Neural cell (in vitro differentiated cells): ENCODE results near the gene PALMD. TPM values are rescaled to one million over a fixed set of nuclear protein-coding genes. Genes with fewer than 3 reads are reported as not detected.

Experiments
- H2AFZ ChIP-seq: fragments of 200-600, 300-800 bp; sonication (generic), shearing (Covaris generic); 2 replicates; pipeline ENCODE4 v1.6.0; 2014; ENCODE audit warnings: low read depth, mild to moderate bottlenecking, antibody characterized with exemption, low read length, moderate library complexity
- H3F3A ChIP-seq: fragments of 200-600 bp; shearing (Covaris generic); 2 replicates; pipeline ENCODE4 v1.6.1; 2016; ENCODE audit warnings: mild to moderate bottlenecking, moderate library complexity, mixed read lengths, antibody characterized with exemption, low read length; ENCODE audit not compliant: insufficient read depth, poor library complexity, severe bottlenecking
- H3K27ac ChIP-seq: fragments of 200-600, 300-800 bp; sonication (generic), shearing (Covaris generic); 2 replicates; pipeline ENCODE4 v1.5.1; 2014; ENCODE audit warnings: mild to moderate bottlenecking, low read length, moderate library complexity
- H3K27me3 ChIP-seq: fragments of 300-800, 200-600 bp; sonication (generic), shearing (Covaris generic); 2 replicates; pipeline ENCODE4 v1.6.0; 2014; ENCODE audit warnings: mild to moderate bottlenecking, low read depth, low read length, moderate library complexity; ENCODE audit not compliant: insufficient read depth
- H3K36me3 ChIP-seq: fragments of 300-800, 200-600 bp; sonication (generic), shearing (Covaris generic); 2 replicates; pipeline ENCODE4 v1.5.1; 2014; ENCODE audit warnings: mild to moderate bottlenecking, antibody characterized with exemption, low read length, moderate library complexity; ENCODE audit not compliant: insufficient read depth
- H3K4me2 ChIP-seq: fragments of 300-800, 200-600 bp; sonication (generic), shearing (Covaris generic); 2 replicates; pipeline ENCODE4 v1.6.0; 2014; ENCODE audit warnings: mild to moderate bottlenecking, low read length
- H3K4me3 ChIP-seq: fragments of 300-800, 200-600 bp; sonication (generic), shearing (Covaris generic); 2 replicates; pipeline ENCODE4 v1.5.1; 2014; ENCODE audit warnings: mild to moderate bottlenecking, low read length, moderate library complexity
- H3K79me2 ChIP-seq: fragments of 200-600 bp; shearing (Covaris generic); replicated peaks from 2 replicates; pipeline ENCODE4 v1.6.0; 2014; ENCODE audit warnings: mild to moderate bottlenecking, low read length, moderate library complexity; ENCODE audit not compliant: insufficient read depth
- H3K9ac ChIP-seq: fragments of 300-800, 200-600 bp; sonication (generic), shearing (Covaris generic); 2 replicates; pipeline ENCODE4 v1.6.1; 2016; ENCODE audit warnings: mild to moderate bottlenecking, low read length, mixed read lengths
- H3K9me2 ChIP-seq: fragments of 200-600 bp; shearing (Covaris generic); 2 replicates; pipeline ENCODE4 v1.6.1; 2016; ENCODE audit warnings: mild to moderate bottlenecking, low read length, mixed read lengths; ENCODE audit not compliant: insufficient read depth
- H3K9me3 ChIP-seq: fragments of 200-600, 300-800 bp; sonication (generic), shearing (Covaris generic); 2 replicates; pipeline ENCODE4 v1.6.1; 2016; ENCODE audit warnings: mild to moderate bottlenecking, mixed run types, low read length, moderate library complexity, mixed read lengths
- H4K20me1 ChIP-seq: fragments of 200-600 bp; shearing (Covaris generic); 2 replicates; pipeline ENCODE4 v1.6.1; 2016; ENCODE audit warnings: mild to moderate bottlenecking, mixed run types; ENCODE audit not compliant: insufficient read depth
- EP300 ChIP-seq: fragments of 450-650 bp; conservative IDR thresholded peaks from 2 replicates; pipeline ENCODE4 v1.6.1; 2014; ENCODE audit warnings: antibody characterized with exemption, mild to moderate bottlenecking, moderate library complexity; ENCODE audit not compliant: poor library complexity, severe bottlenecking
- EZH2 ChIP-seq: fragments of 200-600, 300-800 bp; shearing (Covaris generic), sonication (generic); IDR thresholded peaks from 2 replicates; pipeline ENCODE4 v1.6.1; 2014; ENCODE audit warnings: antibody characterized with exemption, low read length, borderline replicate concordance, mild to moderate bottlenecking; ENCODE audit not compliant: insufficient read depth, poor library complexity, severe bottlenecking
- MXI1 ChIP-seq: fragments of 450-650 bp; conservative IDR thresholded peaks from 2 replicates; pipeline ENCODE4 v1.6.1; 2014; ENCODE audit warnings: antibody characterized with exemption, mild to moderate bottlenecking; ENCODE audit not compliant: poor library complexity, severe bottlenecking
- POLR2AphosphoS5 ChIP-seq: IDR thresholded peaks from 2 replicates; pipeline ENCODE4 v1.6.1; 2012
- RAD21 ChIP-seq: fragments of 450-650 bp; conservative IDR thresholded peaks from 2 replicates; pipeline ENCODE4 v1.6.1; 2014; ENCODE audit warnings: antibody characterized with exemption, mild to moderate bottlenecking, moderate library complexity
- SMC3 ChIP-seq: fragments of 450-650 bp; conservative IDR thresholded peaks from 2 replicates; pipeline ENCODE4 v1.6.1; 2014; ENCODE audit warnings: antibody characterized with exemption, mild to moderate bottlenecking, moderate library complexity; ENCODE audit not compliant: poor library complexity
- TAF1 ChIP-seq: IDR thresholded peaks from 2 replicates; pipeline ENCODE4 v1.6.1; 2012; ENCODE audit warnings: low read depth
- polyA plus RNA-seq: library from polyadenylated mRNA; depleted of rRNA; stranded (reverse); fragments of >200 nt; gene quantifications from 2 replicates; pipeline ENCODE4 v1.2.3, GENCODE V29; 2014
- TF ChIP-seq, protein P1 (sequence below): fragments of 450-650 bp; IDR thresholded peaks from 2 replicates; pipeline ENCODE4 v1.5.1; 2014; ENCODE audit warnings: antibody characterized with exemption, mild to moderate bottlenecking, moderate library complexity; ENCODE audit not compliant: poor library complexity, severe bottlenecking
- TF ChIP-seq, protein P2 (sequence below): IDR thresholded peaks from 2 replicates; pipeline ENCODE4 v1.6.1; 2012; ENCODE audit warnings: borderline replicate concordance

Gene PALMD
- polyA plus RNA-seq, 1 donor from 2014 or later: 19.4 TPM

DNA sequence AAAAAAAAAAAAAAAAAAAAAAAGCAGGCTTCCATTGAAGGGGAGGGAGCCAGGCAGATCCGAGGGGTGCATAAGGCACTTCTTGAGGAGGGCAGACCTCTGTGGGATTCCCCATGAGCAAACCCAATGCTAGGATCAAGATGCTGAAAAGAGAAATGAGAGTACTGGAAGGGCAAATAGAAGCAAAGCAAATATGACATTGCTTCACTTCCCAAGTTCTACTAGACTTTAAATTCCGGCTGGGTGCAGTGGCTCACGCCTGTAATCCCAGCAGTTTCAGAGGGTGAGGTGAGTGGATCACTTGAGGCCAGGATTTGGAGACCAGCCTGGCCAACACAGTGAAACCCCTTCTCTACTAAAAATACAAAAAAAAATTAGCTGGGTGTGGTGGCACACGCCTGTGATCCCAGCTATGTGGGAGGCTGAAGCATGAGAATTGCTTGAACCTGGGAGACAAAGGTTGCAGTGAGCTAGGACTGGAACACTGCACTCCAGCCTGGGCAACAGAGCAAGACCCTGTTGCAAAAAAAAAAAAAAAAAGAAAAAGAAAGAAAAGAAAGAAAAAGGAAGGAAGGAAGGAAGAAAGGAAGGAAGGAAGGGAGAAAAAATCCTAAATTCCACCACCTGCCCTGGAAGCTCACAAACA is 23.1 kb upstream of the PALMD start:
- no peak for TF ChIP-seq EP300
- TF ChIP-seq MXI1: no peak
- no peak for TF ChIP-seq RAD21
- TF ChIP-seq, protein P1, sequence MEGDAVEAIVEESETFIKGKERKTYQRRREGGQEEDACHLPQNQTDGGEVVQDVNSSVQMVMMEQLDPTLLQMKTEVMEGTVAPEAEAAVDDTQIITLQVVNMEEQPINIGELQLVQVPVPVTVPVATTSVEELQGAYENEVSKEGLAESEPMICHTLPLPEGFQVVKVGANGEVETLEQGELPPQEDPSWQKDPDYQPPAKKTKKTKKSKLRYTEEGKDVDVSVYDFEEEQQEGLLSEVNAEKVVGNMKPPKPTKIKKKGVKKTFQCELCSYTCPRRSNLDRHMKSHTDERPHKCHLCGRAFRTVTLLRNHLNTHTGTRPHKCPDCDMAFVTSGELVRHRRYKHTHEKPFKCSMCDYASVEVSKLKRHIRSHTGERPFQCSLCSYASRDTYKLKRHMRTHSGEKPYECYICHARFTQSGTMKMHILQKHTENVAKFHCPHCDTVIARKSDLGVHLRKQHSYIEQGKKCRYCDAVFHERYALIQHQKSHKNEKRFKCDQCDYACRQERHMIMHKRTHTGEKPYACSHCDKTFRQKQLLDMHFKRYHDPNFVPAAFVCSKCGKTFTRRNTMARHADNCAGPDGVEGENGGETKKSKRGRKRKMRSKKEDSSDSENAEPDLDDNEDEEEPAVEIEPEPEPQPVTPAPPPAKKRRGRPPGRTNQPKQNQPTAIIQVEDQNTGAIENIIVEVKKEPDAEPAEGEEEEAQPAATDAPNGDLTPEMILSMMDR: no peak
- TF ChIP-seq, protein P2, sequence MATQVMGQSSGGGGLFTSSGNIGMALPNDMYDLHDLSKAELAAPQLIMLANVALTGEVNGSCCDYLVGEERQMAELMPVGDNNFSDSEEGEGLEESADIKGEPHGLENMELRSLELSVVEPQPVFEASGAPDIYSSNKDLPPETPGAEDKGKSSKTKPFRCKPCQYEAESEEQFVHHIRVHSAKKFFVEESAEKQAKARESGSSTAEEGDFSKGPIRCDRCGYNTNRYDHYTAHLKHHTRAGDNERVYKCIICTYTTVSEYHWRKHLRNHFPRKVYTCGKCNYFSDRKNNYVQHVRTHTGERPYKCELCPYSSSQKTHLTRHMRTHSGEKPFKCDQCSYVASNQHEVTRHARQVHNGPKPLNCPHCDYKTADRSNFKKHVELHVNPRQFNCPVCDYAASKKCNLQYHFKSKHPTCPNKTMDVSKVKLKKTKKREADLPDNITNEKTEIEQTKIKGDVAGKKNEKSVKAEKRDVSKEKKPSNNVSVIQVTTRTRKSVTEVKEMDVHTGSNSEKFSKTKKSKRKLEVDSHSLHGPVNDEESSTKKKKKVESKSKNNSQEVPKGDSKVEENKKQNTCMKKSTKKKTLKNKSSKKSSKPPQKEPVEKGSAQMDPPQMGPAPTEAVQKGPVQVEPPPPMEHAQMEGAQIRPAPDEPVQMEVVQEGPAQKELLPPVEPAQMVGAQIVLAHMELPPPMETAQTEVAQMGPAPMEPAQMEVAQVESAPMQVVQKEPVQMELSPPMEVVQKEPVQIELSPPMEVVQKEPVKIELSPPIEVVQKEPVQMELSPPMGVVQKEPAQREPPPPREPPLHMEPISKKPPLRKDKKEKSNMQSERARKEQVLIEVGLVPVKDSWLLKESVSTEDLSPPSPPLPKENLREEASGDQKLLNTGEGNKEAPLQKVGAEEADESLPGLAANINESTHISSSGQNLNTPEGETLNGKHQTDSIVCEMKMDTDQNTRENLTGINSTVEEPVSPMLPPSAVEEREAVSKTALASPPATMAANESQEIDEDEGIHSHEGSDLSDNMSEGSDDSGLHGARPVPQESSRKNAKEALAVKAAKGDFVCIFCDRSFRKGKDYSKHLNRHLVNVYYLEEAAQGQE: no peak
- no peak for TF ChIP-seq POLR2AphosphoS5
- no peak for TF ChIP-seq EZH2
- TF ChIP-seq TAF1: no peak
- TF ChIP-seq SMC3: no peak
- no peak overlapping the region for H3K4me2 ChIP-seq
- no peaks in the 10 kb centered on the region for H3F3A ChIP-seq
- H3K36me3 ChIP-seq: no peaks in the 10 kb centered on the region
- no peak overlapping the region for H3K27ac ChIP-seq
- no peak overlapping the region for H3K4me3 ChIP-seq
- no peaks in the 10 kb centered on the region for H3K27me3 ChIP-seq
- no peaks in the 10 kb centered on the region for H3K9me2 ChIP-seq
- no peaks in the 10 kb centered on the region for H3K79me2 ChIP-seq
- H4K20me1 ChIP-seq: no peaks in the 10 kb centered on the region
- H3K9me3 ChIP-seq: no peaks in the 10 kb centered on the region
- H2AFZ ChIP-seq: no peak overlapping the region
- no peak overlapping the region for H3K9ac ChIP-seq

DNA sequence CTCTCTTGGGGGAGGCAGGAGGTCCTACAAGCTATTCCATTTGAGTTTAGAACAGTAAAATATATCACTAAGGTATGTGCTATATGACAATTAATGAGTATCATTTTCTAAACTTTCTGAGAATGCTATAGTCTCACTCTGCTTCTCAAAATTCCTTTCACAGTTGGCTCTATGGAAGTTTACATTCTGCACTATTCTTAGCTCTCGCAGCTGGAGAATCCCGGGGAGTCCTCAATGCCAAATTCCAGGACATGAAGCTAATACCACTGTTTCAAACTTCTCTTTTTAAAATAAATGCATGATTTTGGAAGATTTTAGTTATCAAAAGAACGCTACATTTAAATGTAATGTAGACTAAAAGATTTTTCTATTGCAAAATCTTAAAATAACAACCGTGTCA is 22.4 kb upstream of the PALMD start:
- H3K27ac ChIP-seq: no peak overlapping the region
- H3K9me2 ChIP-seq: no peaks in the 10 kb centered on the region
- H3K4me2 ChIP-seq: no peak overlapping the region
- no peaks in the 10 kb centered on the region for H3K9me3 ChIP-seq
- no peaks in the 10 kb centered on the region for H3F3A ChIP-seq
- H2AFZ ChIP-seq: no peak overlapping the region
- H3K36me3 ChIP-seq: no peaks in the 10 kb centered on the region
- H3K27me3 ChIP-seq: no peaks in the 10 kb centered on the region
- H3K79me2 ChIP-seq: no peaks in the 10 kb centered on the region
- H3K4me3 ChIP-seq: no peak overlapping the region
- no peak overlapping the region for H3K9ac ChIP-seq
- H4K20me1 ChIP-seq: no peaks in the 10 kb centered on the region
- TF ChIP-seq MXI1: no peak
- TF ChIP-seq, protein P2: no peak
- TF ChIP-seq, protein P1: no peak
- no peak for TF ChIP-seq SMC3
- no peak for TF ChIP-seq TAF1
- no peak for TF ChIP-seq POLR2AphosphoS5
- TF ChIP-seq EP300: no peak
- TF ChIP-seq RAD21: no peak
- TF ChIP-seq EZH2: no peak
